GM21423 (cell line): ENCODE measurements around the gene CYFIP1.

Experiments used
- ATAC-seq: cut with Tn5 transposase; IDR thresholded peaks from one replicate; pipeline ENCODE4 v1.9.1; 2021; ENCODE audit warnings: mild to moderate bottlenecking, moderate library complexity; ENCODE audit not compliant: unreplicated experiment

The CYFIP1 gene

DNA sequence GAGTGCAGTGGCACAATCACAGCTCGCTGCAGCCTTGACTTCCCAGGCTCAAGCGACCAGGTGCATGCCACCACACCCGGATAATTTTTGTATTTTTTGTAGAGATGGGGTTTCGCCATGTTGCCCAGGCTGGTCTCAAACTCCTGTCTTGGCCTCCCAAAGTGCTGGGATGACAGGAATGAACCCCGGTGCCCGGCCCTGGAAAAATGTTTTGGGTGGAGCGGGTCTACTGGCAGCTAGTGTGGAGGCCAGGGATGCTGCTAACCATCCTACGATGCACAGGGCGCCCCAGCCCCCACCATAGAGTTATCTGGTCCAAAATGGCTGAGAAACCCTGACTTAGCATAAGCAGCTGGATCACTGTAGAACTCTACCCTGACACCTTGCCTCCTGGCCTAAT lies 106.3 kb downstream of the CYFIP1 start:
- no peak for ATAC-seq

DNA sequence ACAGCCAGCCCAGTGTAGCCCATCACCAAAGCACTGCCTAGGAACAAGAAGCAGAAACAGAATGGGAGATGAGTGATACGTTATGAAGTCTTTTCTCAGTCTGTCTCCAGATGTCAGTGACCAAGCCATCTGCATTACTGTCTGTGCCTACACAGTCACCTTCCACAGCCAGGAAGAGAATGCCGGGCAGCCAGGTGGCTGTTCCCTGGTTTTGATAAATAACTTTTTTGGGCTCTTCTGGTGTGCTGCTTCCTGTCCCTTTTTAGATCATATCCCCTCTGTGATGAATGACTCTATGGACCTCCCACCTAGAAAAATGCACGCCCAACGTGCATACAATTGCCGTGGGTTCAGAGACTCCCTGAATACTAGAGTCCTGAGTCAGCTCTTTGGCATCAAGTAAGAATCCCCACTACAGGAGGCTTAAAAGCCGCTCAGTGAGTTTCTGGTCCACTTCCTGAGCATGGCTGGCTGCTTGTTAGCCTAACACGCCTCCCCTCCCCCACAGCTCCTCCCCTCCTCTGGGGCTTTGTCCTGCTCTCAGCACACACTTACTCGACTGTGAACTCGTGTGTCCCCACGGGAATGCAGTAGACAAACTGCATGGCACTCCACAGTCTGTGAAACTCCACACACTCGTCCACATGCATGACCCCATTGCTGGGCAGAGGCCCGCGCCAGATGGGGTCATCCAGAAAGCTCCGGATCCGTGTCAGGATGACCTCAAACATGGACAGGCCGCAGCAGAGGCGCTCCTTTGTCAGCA lies 107.0 kb downstream of the CYFIP1 start:
- ATAC-seq, result no peak

DNA sequence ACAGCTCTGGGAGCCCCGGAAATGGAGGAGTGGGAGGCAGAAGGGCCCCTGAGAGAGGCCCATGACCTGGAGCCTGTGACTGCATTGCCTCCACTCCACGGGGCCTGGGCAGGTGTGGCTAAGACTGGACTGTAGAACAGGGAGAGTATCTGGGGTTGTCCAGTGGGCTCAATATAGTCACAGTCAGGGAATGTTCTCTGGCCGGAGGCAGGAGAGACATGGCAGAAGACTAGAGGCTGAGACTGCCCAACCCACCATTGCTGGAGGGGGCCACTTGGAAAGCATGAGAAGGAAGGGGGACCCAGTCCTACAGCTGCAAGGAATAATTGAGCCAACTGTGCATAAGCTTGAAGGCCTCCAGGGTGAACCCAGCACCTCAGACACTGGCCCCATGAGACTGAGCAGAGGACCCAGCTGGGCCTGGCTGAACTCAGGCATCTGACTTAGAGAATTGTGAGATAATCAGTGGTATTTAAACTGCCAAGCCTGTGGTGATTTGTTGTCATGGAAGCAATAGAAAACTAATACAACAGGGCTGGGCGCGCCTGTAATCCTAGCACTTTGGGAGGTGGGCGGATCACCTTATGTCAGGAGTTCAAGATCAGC lies 108.6 kb downstream of the CYFIP1 start:
- no peak for ATAC-seq

DNA sequence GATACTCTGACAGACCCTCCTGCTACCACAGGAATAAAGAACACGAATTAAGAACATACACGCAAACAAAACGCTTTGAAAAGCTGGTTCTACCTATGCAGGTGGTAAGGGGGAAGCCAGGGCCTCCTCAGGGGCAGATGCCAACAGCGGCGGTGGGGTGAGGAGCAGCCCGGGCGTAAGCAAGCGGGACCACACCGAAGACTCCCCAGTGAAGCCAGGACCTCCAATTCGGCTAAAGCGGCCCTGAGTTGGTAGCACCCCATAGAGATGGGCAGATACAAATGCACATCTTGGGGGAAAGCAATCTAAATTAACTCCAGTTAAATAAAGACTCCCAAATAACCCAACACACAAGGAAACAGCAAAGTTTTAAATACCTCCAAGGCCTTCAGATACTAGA lies 109.3 kb downstream of the CYFIP1 start:
- no peak for ATAC-seq

DNA sequence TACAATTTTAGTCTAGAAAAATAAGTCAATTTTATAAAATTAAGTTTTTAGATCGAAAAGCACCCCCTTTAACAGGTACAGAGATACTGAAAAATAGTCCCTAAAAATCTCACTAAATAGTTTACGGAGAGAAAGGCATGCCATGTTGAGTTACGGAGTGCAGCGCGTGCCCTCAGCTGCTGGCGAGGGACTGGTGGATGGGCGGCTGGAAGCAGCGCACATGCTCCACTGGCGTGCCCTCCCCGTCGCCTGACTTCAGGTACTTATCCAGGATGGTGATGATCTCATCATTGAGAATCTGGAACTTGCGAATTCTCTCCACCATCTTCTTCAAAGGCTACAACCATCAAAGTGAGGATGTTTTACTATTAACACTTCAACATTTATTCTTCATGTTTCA lies 110.3 kb downstream of the CYFIP1 start:
- no peak for ATAC-seq

DNA sequence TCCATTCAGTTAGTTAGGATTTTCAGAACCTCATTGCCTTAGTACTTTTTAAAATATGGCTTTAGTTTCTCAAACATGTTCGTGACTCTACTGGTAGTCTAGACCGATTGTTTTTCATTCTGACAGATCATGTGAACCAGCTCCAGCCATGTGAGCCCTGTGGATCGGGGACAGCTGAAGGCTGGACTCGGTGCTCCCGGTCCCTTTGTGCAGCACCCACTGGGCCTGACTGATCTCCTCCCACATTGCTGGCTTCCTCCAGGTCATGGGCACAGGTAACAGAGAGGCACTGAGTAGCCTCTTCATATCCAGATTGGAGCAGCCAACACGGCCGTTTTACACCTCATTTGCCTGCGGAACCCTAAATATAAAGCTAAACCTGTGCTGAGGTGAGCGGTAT lies 111.2 kb downstream of the CYFIP1 start:
- no peak for ATAC-seq

DNA sequence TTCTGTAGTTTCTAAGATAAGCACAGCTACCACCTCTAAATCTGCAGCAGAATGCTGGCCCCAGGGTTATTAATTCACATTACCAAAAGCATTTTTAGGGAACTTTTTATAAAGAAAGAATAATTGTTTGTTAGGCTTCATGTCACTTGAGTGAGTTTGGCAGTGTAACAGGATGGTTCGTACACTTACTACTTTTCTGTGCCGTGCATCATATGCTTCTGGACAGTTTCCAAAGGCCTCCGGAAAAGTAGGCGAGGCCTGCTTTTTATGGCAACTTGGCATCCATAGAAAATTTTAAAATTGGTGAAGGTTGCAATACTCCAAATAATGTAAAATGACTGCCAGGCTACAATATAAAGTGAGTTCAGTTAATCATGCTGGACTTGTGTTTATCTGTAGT lies 111.7 kb downstream of the CYFIP1 start:
- ATAC-seq, result no peak

DNA sequence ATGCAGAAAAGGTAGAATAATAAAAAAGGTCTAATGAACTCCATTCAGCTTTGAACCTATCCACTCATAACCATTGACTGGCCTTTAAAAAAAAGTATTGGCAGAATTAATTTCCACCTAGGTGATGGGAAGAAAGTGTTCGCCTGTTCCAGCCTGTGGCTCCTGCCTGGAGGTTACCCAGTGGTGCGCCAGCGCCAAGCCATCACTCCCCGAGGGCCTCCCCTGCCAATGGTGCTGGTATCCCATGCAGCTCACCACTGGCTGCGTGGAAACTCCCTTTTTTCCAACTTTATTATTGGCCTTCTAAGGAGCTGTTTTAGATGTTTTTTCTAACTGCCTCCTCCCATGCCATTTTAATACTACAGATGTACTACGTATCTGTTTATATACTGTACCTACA lies 112.3 kb downstream of the CYFIP1 start:
- ATAC-seq, result no peak

DNA sequence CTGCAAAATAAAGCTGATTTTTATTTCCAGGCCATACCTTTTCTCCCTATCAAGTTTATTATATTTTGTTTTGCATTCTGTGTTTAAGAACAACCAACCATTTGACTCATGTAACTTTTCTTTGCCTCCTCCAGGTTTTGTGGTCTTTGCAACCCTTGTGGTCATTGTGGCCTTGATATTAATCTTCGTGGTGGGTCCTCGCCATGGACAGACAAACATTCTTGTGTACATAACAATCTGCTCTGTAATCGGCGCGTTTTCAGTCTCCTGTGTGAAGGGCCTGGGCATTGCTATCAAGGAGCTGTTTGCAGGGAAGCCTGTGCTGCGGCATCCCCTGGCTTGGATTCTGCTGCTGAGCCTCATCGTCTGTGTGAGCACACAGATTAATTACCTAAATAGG lies 114.1 kb downstream of the CYFIP1 start:
- ATAC-seq, result no peak

DNA sequence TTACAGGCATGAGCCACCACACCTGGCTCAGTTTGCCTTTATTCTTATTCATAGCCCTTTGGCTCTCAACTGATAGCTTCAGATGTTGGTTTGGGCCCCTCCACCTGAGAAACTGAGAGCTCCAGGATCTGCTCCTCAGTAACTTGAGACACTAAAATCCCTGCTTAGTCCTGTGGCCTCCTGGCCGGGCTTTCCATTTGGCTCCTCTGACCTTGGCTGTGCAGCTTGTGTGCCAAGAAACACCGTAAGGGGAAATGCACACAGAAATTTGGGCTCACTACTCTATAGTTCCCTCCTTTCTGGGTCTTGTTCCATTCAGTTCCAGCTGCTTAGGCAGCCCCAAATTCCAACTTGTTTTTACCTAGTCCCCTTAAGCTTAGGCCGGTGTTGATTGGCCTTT lies 116.8 kb downstream of the CYFIP1 start:
- no peak for ATAC-seq

DNA sequence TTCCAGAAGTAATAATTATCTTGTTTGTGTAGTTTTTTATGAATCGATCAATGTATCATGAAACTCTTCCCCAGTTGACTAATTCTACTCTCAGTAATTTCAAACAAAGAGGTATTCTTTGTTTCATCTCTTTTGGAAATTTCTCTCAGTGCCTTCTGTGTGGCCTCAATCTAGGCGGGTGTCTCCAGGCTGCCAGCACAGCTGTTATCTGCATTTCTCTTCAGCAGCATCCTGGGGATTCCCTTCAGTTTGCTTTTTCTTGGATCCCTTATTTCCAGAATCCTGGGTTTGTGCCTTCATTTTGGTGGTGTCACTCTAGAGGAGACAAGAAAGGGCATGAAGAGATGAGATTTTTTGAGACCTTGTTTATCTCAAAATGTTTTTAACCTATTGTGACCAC lies 119.0 kb downstream of the CYFIP1 start:
- ATAC-seq, result no peak

DNA sequence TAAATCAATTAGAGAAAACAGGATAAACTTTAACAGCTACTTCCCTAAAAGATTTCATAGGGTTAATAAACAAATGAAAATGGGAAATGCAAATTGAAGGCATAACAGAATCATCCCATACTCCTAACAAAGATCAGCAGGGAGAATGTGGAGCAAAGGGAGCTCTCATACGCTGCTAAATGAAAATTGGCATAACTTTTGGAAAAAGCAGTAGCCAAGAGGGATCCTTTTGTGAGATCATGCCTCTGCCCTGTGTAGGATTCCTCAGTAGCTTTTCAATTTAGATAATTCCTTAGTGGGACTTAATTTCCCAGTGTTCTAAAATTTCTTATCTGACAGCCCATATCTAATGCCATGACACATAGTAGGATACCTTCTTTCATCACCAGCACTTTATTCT lies 123.5 kb downstream of the CYFIP1 start:
- ATAC-seq, result no peak

DNA sequence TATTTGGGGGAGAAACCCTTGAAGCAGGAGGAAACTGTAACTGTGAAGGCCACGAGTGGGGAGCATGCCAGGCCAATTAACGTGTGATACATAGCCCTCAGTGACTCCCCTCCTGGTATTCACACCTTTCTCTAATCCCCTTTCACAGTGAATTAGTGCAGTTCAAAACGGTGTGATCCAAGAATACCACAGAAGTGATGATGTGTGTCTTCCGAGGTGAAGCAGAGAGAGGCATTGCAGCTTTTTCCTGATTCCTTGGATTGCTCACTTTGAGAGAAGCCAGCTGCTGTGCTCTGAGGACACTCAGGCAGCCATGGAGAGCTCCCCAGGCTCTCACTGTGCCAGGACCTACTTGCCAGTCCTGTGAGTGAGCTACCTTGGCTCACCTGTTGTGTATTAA lies 124.4 kb downstream of the CYFIP1 start:
- ATAC-seq, result no peak

DNA sequence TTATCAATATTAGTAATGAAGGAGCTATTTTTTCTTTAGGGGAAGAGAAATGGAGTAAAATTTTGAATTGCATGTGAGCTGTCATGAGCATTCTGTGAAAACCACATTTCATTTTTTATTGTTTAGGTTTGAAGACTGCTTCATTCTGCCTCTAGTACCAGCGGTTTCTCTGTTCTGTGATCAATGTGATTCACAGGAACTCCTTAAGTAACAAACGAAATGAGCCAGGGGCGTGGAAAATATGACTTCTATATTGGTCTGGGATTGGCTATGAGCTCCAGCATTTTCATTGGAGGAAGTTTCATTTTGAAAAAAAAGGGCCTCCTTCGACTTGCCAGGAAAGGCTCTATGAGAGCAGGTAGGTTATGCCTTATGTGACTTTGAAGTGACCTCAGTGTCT lies 128.7 kb downstream of the CYFIP1 start:
- no peak for ATAC-seq

DNA sequence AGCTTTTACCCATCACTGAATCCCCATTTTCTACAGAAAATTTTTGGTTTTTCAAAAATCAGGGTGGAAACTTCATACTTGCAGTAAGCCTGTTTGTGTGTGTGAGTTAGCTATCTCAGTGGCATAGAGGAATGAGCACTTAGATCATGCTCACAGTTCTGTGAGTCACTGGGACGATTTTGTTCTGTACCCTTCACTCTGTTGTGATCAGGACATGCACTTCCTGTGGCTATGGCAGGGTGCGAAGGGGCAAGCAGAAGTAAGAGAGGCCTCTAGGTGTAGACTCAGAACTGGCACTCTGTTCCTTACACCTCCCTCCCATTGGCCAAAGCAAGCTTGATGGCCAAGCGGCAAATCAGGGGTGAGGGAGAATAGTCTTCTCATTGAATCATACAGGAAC lies 130.1 kb downstream of the CYFIP1 start:
- no peak for ATAC-seq

DNA sequence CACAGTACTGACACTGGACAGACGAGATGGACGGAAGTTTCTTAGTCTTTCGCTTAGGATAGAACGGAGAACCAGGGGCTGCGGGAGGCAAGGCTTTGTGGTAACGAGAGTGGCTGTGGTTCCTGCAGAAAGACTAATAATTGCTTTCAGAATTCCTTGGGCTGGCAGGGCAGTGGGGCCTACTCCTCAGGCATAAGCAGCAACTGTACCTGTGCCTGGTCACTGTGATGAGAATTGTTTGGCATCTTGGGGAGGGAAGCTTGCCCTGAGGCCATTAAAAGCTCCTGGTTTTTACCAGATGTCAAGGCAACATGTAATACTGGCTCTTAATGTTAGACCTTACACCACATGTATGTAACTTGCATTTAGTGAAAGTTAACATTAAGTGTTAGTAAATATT lies 134.1 kb downstream of the CYFIP1 start:
- no peak for ATAC-seq

DNA sequence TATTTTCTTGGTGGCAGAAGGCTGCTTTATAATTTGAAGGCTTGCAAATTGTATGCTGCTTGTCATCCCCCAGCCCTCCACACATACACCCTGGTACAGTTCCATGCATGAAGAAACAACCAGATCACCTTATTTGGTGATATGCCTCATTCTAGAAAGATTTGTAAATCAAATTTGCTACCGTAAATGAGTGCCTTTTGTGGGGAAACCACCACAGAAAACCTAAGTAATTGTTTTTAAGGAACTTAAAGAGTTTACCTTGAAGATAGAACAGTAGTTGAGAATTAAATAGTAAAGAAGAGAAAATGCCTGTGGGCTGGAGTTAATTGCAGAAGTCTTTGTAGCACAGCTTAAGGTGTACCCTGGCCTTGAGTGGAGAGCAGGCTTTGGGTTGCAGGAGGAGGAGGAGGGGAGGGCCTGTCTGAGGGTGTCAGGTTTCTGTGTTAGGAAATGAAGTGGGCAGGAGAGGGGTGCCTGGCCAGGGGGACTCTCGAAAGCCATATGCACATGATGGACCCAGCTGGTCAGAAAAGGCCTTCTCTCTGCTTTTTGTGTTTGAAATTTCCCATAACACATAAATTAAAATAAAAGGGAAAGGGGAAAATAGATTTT lies 134.8 kb downstream of the CYFIP1 start:
- no peak for ATAC-seq

DNA sequence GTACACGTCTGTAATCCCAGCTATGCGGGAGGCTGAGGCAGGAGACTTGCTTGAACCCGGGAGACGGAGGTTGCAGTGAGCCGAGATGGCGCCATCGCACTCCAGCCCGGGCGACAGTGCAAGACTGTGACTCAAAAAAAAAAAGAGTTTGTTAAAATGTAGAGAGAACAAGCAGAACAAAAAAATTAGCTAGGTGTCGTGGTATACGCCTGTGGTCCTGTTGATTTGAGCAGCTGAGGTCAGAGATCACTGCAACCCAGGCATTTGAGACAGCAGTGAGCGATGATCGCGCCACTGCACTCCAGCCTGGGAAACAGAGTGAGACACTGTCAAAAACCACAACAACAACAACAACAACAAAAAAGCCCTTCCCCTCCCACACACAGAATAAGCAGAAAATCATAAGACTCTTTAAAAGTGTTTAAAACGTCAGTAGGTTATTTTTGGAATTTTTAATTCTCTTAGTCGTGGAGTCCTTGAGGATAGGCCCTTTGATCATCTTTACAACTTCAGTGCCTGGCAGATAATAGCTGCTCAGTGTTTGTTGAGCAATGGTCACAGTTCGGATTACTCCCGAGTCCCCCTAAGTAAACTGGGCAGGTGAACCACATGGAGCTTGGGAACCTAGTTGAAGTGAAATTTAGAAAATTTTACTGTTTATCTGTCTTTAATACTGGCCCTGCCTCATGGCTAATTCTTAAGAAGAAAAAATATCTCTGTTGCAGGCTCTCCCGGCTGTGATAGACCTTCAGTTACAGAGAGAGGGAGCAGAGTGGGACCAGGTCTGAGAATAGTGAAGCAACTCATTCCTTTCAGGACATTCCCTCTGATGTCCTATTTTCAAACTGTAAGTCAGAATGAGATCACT lies 135.5 kb downstream of the CYFIP1 start:
- ATAC-seq, result no peak

DNA sequence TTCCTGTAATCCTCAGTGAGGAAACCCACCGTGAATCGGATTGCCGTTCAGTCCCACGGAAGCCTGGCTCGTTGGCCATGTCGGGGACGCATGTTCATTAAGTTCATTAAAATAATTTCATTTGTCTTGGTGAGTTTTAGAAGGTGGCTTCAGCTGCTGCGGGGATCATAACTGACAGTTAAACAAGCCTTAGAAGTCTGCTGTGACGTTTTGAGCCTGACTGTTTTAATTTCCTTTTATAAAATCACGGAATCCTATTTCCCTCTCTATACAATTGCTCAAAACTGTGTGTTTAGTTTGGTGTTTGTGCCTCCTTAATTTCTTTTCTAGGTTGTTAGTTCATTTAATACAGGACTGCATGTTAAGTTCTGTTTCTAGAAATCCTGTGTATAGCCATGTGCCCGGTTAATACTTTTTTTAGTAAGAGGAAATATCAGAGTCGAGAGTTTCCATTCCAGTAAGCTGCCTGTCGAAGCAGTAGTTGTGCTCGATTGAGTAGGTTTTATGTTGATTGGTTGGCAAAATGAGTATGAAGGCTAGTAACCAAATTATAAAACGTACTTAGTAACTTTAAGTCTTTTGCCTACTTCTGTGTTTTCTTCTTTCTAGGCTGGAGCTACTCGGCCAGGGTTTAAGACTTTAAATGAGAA lies 141.0 kb downstream of the CYFIP1 start:
- no peak for ATAC-seq

DNA sequence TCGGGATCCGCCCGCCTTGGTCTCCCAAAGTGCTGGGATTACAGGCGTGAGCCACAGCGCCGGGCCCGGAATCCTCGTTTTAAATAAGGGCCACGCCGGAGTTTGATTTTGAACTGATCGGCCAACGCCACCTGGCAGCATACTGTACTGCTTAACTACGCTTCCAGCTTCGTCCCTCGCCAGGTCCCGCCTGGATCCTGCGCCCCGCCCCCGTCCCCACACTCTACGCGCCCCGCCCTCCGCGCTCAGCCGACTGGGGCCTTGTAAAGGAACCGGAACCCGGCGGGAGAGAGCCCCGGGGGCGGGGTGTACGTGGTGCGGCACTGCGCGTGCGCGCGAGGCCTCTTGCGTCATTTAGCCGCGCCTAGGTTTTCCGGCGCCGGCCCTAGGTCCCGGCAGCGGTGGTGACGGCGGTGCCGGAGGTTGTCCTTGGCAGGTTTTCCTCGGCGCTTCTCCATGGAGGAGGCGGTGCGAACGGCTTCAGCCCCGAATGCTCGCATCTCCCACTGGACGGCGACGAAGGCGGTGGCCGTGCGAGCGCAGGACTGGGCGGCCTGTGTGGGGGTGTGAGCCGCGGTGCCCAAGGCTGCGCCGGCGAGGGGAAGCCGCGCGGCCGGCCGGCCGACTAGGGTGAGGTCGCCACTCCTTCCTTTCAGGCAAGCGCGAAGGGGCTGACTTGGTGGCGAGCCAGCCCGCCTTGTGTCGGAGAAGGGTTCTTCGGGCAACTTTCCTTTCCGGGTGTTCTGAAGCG lies 141.7 kb downstream of the CYFIP1 start, which contains the start of gene NIPA2:
Gene NIPA2, plus strand, starts transcription at position 375 of the 751 bp plus-strand sequence. CDS start 13,066 bp downstream, outside the sequence.
- peak; percentile 75 for ATAC-seq
